ENCODE measurements around the gene SHC4. TPM values are rescaled to one million over a fixed set of nuclear protein-coding genes. Genes with fewer than 3 reads are reported as not detected.

The SHC4 gene
- total RNA-seq, 1 donor from 2014 or later, result 74.2 TPM

GRCh38 chr15:48896869-48897814 lies 66.6 kb downstream of the SHC4 start:
- DNase-seq (ENCODE audit: low spot score) (no peak), ATAC-seq (peak; percentile 94)
- intact Hi-C loops (cut with DNase I), result no loop called here

GRCh38 chr15:48893311-48893710 lies 70.4 kb downstream of the SHC4 start:
- DNase-seq (ENCODE audit: low spot score), result no peak
- no peak for ATAC-seq
- intact Hi-C loops (cut with DNase I), result no loop called here

GRCh38 chr15:48891232-48891765 lies 72.4 kb downstream of the SHC4 start:
- DNase-seq (ENCODE audit: low spot score) (no peak), ATAC-seq (no peak)
- intact Hi-C loops (cut with DNase I), result no loop called here

GRCh38 chr15:48890375-48890972 lies 73.2 kb downstream of the SHC4 start:
- intact Hi-C loops (cut with DNase I), result no loop called here
- no peak for DNase-seq (ENCODE audit: low spot score)
- ATAC-seq, result peak; percentile 40

- ATAC-seq (no peak), DNase-seq (ENCODE audit: low spot score) (no peak)
- intact Hi-C loops (cut with DNase I), result no loop called here
Measured at GRCh38 chr15:48889925-48890324, 73.8 kb downstream of the SHC4 start.

- DNase-seq (ENCODE audit: low spot score) (no peak), ATAC-seq (peak; percentile 34)
- intact Hi-C loops (cut with DNase I), result no loop called here
Measured at GRCh38 chr15:48888836-48889235, 74.9 kb downstream of the SHC4 start.

GRCh38 chr15:48888191-48888590 lies 75.5 kb downstream of the SHC4 start:
- DNase-seq (ENCODE audit: low spot score) (no peak), ATAC-seq (no peak)
- intact Hi-C loops (cut with DNase I), result no loop called here

GRCh38 chr15:48887144-48887543 lies 76.6 kb downstream of the SHC4 start:
- intact Hi-C loops (cut with DNase I), result no loop called here
- ATAC-seq, result no peak
- no peak for DNase-seq (ENCODE audit: low spot score)

- DNase-seq (ENCODE audit: low spot score), result no peak
- no peak for ATAC-seq
- intact Hi-C loops (cut with DNase I), result no loop called here
Measured at GRCh38 chr15:48883699-48884098, 80.0 kb downstream of the SHC4 start.

GRCh38 chr15:48880070-48880634 lies 83.6 kb downstream of the SHC4 start:
- intact Hi-C loops (cut with DNase I), result no loop called here
- DNase-seq (ENCODE audit: low spot score), result no peak
- ATAC-seq, result no peak

- ATAC-seq, result peak; percentile 99
- intact Hi-C loops (cut with DNase I), result no loop called here
- peak; percentile 96 for DNase-seq (ENCODE audit: low spot score)
Measured at GRCh38 chr15:48877630-48878595, 85.8 kb downstream of the SHC4 start, which contains the start of gene EID1. EID1 (plus strand) TSS chr15:48878134; CDS start chr15:48878177, 43 bp downstream.

GRCh38 chr15:48876057-48876456 lies 87.7 kb downstream of the SHC4 start:
- ATAC-seq (no peak), DNase-seq (ENCODE audit: low spot score) (no peak)
- intact Hi-C loops (cut with DNase I), result no loop called here

- ATAC-seq (no peak), DNase-seq (ENCODE audit: low spot score) (no peak)
- intact Hi-C loops (cut with DNase I), result no loop called here
Measured at GRCh38 chr15:48875241-48875960, 88.3 kb downstream of the SHC4 start.

GRCh38 chr15:48872632-48873031 lies 91.1 kb downstream of the SHC4 start:
- ATAC-seq, result no peak
- intact Hi-C loops (cut with DNase I), result no loop called here
- no peak for DNase-seq (ENCODE audit: low spot score)

- ATAC-seq, result no peak
- intact Hi-C loops (cut with DNase I), result no loop called here
- DNase-seq (ENCODE audit: low spot score), result no peak
Measured at GRCh38 chr15:48871542-48871941, 92.2 kb downstream of the SHC4 start.

- DNase-seq (ENCODE audit: low spot score) (no peak), ATAC-seq (no peak)
- intact Hi-C loops (cut with DNase I), result loop anchor here (10.0 kb wide), 1 partner anchor 285 kb away; the partner anchor contains the start of gene COPS2
Measured at GRCh38 chr15:48869966-48870365, 93.8 kb downstream of the SHC4 start.

- DNase-seq (ENCODE audit: low spot score) (no peak), ATAC-seq (peak; percentile 84)
- intact Hi-C loops (cut with DNase I), result loop anchor here (10.0 kb wide), 1 partner anchor 286 kb away; the partner anchor contains the start of gene COPS2
Measured at GRCh38 chr15:48868536-48868935, 95.2 kb downstream of the SHC4 start.

GRCh38 chr15:48868023-48868422 lies 95.7 kb downstream of the SHC4 start:
- intact Hi-C loops (cut with DNase I), result loop anchor here (10.0 kb wide), 1 partner anchor 287 kb away; the partner anchor contains the start of gene COPS2
- DNase-seq (ENCODE audit: low spot score) (no peak), ATAC-seq (peak; percentile 78)
